ENCODE results near the gene E2F4.

- TF ChIP-seq CTCF (IDR thresholded peaks at IDR 0.05): no peak
- no peak for TF ChIP-seq POLR2A (IDR thresholded peaks at IDR 0.05)
Observed at GRCh38 chr16:67180166-67180565, 11.8 kb upstream of the E2F4 start.
